GM12878 (cell line): Measurements from ENCODE around the gene PLPP6. TPM values are rescaled to one million over a fixed set of nuclear protein-coding genes. Genes with fewer than 3 reads are reported as not detected.

Experiments used
- ATAC-seq: fragments of 200-7000 bp; cut with Tn5 transposase; 3 replicates; pipeline ENCODE4 v1.9.1; 2020; ENCODE audit warnings: mild to moderate bottlenecking, moderate library complexity
- BruUV-seq: library from RNA; stranded (reverse); fragments of 400-500 nt; replicated peaks from 2 replicates; lab custom pipeline; 2021; lab: Mats Ljungman, UMichigan
- CTCF ChIA-PET: fragments of 300-600 bp; sonication (Branson Sonifier 250); formaldehyde crosslinking; extraction: SDS; loops from one replicate; lab custom pipeline; 2021; ENCODE audit warnings: inconsistent platforms; lab: Yijun Ruan, JAX
- POLR2A ChIA-PET: fragments of 350-600 bp; formaldehyde crosslinking; extraction: SDS; loops from one replicate; lab custom pipeline; 2021; ENCODE audit warnings: inconsistent platforms; lab: Charles Lee
- RAD21 ChIA-PET: fragments of 300-600 bp; sonication (Branson Sonifier 250); formaldehyde crosslinking; loops from one replicate; lab custom pipeline; 2023; ENCODE audit warnings: antibody characterized with exemption; ENCODE audit not compliant: unreplicated experiment; lab: Charles Lee
- SMC1A ChIA-PET: fragments of 300-600 bp; sonication (Branson Sonifier 250); formaldehyde crosslinking; loops from one replicate; lab custom pipeline; 2023; ENCODE audit not compliant: unreplicated experiment, uncharacterized antibody; lab: Charles Lee
- DNase-seq: peaks from one replicate; pipeline ENCODE4 v3.0.0-alpha.2; 2011; ENCODE audit warnings: low read depth, low spot score
- FAIRE-seq: peaks from 3 replicates; lab custom pipeline; 2011; peaks lifted over from hg19 to GRCh38; lab: Jason Lieb, UNC
- H2AFZ ChIP-seq: 2 replicates; pipeline ENCODE4 v1.6.0; 2011; ENCODE audit warnings: low read depth, low read length, control low read depth; ENCODE audit not compliant: control insufficient read depth
- H3K27ac ChIP-seq: 2 replicates; pipeline ENCODE4 v1.5.1; 2011; ENCODE audit warnings: control low read depth; ENCODE audit not compliant: control insufficient read depth, insufficient read depth
- H3K27me3 ChIP-seq, 2 experiments: replicated peaks in 1 of 2; 2 replicates each; pipeline versions ENCODE4 v1.6.0 to v1.6.1; 2011; ENCODE audit warnings: low read length in 1 of 2; ENCODE audit not compliant: control insufficient read depth in 2 of 2, insufficient read depth in 2 of 2
- H3K36me3 ChIP-seq, 2 experiments: 2 replicates each; pipeline ENCODE4 v1.5.1; 2011; ENCODE audit warnings: low read length in 1 of 2; ENCODE audit not compliant: control insufficient read depth in 2 of 2, insufficient read depth in 2 of 2
- H3K4me1 ChIP-seq: 2 replicates; pipeline ENCODE4 v1.6.1; 2011; ENCODE audit warnings: mild to moderate bottlenecking, low read length, moderate library complexity, mixed read lengths; ENCODE audit not compliant: control insufficient read depth, insufficient read depth
- H3K4me2 ChIP-seq: 2 replicates; pipeline ENCODE4 v1.6.0; 2011; ENCODE audit warnings: control low read depth; ENCODE audit not compliant: control insufficient read depth, insufficient read depth
- H3K4me3 ChIP-seq: fragments of 200-600 bp; sonication (generic); 2 replicates; pipeline ENCODE4 v1.5.1; 2016
- H3K79me2 ChIP-seq: 2 replicates; pipeline ENCODE4 v1.6.0; 2011; ENCODE audit warnings: low read length; ENCODE audit not compliant: control insufficient read depth, insufficient read depth
- H3K9ac ChIP-seq: 2 replicates; pipeline ENCODE4 v1.8.0; 2011; ENCODE audit warnings: low read length, control low read depth, mixed read lengths; ENCODE audit not compliant: control insufficient read depth, insufficient read depth
- H3K9me3 ChIP-seq: replicated peaks from 3 replicates; pipeline ENCODE4 v1.5.1; 2011; ENCODE audit warnings: mild to moderate bottlenecking, low read length; ENCODE audit not compliant: control insufficient read depth, insufficient read depth
- H4K20me1 ChIP-seq: 2 replicates; pipeline ENCODE4 v1.6.0; 2011; ENCODE audit not compliant: control insufficient read depth, insufficient read depth
- POLR2AphosphoS5 ChIP-seq: IDR thresholded peaks from 2 replicates; pipeline ENCODE4 v1.6.1; 2011; ENCODE audit warnings: mild to moderate bottlenecking, low read length, inconsistent platforms
- SPI1 ChIP-seq: IDR thresholded peaks from 2 replicates; pipeline ENCODE4 v1.6.1; 2011; ENCODE audit warnings: low read depth, mild to moderate bottlenecking, low read length, moderate library complexity, borderline replicate concordance; ENCODE audit not compliant: insufficient read depth
- ZBTB11 ChIP-seq: fragments of 450-650 bp; formaldehyde crosslinking; IDR thresholded peaks from 2 replicates; pipeline ENCODE4 v1.5.0; 2022; ENCODE audit warnings: mild to moderate bottlenecking, missing genetic modification characterization
- WGBS: methylation state at CpG from one replicate; pipeline ENCODE4 v1.1.6; 2016; ENCODE audit warnings: low lambda C conversion rate; ENCODE audit not compliant: insufficient replicate concordance, insufficient coverage; ENCODE audit errors: missing lambda C conversion rate; 5-methylcytosine and 5-hydroxymethylcytosine counted together
- in situ Hi-C: fragments of 300-500 bp; cut with MboI; formaldehyde crosslinking; loops from 9 replicates; pipeline ENCODE4 v1.14.3; 2018; ENCODE audit warnings: mixed read lengths
- intact Hi-C: fragments of 100-400 bp; cut with micrococcal nuclease; formaldehyde crosslinking; loops from one replicate; pipeline ENCODE4 v1.14.2; 2022; ENCODE audit not compliant: unreplicated experiment
- polyA plus RNA-seq, 11 experiments: library from polyadenylated mRNA; depleted of rRNA in 4 of 11; unstranded in 6 of 11; stranded (reverse) in 5 of 11; fragments of >200 nt; fragmentation: Nextera tagmentation in 4 of 11; fragmentation: Illumina TruSeq in 1 of 11; extraction: Ambion mirVana in 4 of 11; extraction: Trizol in 1 of 11; gene quantifications; 1 replicate in 1 of 11; 2 replicates in 10 of 11; pipeline versions ENCODE4 v1.2.1 to v1.2.3, GENCODE V29; 2011 to 2016; ENCODE audit warnings: inconsistent platforms in 2 of 11, missing spikeins in 2 of 11, low read depth in 1 of 11
- total RNA-seq, 4 experiments: library from RNA; depleted of rRNA in 3 of 4; stranded (reverse); fragments of >200 nt in 3 of 4; fragmentation: Illumina TruSeq in 1 of 4; extraction: Trizol in 1 of 4; gene quantifications; 2 replicates each; pipeline versions ENCODE4 v1.2.1 to v1.2.3, GENCODE V29; 2013 to 2021
- TF ChIP-seq, protein P1 (sequence below): fragments of 450-650 bp; conservative IDR thresholded peaks from 2 replicates; pipeline ENCODE4 v1.6.1; 2017; ENCODE audit warnings: mild to moderate bottlenecking, moderate library complexity

Gene PLPP6
- total and polyA plus RNA-seq, 10 of the 15 experiments (the other 5 are each of a cell fraction or from before 2014, with no cell fraction given): 1.6 to 11.3 (median 6.9) TPM

GRCh38 chr9:4617752-4618151 lies 44.3 kb upstream of the PLPP6 start (continued):
- TF ChIP-seq, protein P1, sequence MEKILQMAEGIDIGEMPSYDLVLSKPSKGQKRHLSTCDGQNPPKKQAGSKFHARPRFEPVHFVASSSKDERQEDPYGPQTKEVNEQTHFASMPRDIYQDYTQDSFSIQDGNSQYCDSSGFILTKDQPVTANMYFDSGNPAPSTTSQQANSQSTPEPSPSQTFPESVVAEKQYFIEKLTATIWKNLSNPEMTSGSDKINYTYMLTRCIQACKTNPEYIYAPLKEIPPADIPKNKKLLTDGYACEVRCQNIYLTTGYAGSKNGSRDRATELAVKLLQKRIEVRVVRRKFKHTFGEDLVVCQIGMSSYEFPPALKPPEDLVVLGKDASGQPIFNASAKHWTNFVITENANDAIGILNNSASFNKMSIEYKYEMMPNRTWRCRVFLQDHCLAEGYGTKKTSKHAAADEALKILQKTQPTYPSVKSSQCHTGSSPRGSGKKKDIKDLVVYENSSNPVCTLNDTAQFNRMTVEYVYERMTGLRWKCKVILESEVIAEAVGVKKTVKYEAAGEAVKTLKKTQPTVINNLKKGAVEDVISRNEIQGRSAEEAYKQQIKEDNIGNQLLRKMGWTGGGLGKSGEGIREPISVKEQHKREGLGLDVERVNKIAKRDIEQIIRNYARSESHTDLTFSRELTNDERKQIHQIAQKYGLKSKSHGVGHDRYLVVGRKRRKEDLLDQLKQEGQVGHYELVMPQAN: no peak

DNA sequence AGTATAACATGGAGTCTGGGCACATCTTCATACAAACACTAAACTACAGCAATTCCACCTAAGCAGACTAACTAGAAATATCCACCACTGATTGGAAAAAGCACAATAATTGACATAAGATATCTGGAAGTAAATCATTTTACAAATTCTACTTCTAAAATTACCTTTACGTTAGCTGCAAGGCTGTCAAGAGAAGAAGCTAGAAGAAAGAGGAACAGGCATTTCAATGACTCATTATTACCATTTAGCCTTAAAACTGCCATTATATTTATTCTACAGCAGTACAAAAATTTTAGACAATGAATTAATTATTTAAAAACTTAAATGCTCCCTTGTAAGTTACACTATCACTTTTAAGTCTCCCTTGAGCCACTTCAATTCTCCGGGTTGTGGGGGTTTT lies 43.4 kb upstream of the PLPP6 start:
- Histone ChIP-seq H3K27ac (no peak overlapping the region), H2AFZ (no peak overlapping the region), H3K79me2 (no peaks in the 10 kb centered on the region), H3K36me3 (no peaks in the 10 kb centered on the region), H3K27me3 (no peaks in the 10 kb centered on the region), H3K9ac (no peak overlapping the region), H3K9me3 (no peaks in the 10 kb centered on the region), H3K4me1 (peaks cover 6% of the 10 kb centered on the region), H3K4me3 (no peak overlapping the region), H4K20me1 (no peaks in the 10 kb centered on the region), H3K4me2 (no peak overlapping the region)
- peak; percentile 12; the same call in 1 of the 2 replicates for TF ChIP-seq SPI1
- TF ChIP-seq POLR2AphosphoS5: no peak
- TF ChIP-seq ZBTB11 (CRISPR knock-in tag): no peak
- intact Hi-C loops (no loop called here), in situ Hi-C loops (no loop called here)
- ChIA-PET SMC1A (no interaction called here), CTCF (interaction anchor here (0.6 kb wide), 1 partner anchor 14 kb away, joined by 3 read pairs; no protein-coding TSS in a partner anchor), RAD21 (no interaction called here), POLR2A (no interaction called here)
- ATAC-seq (no peak), DNase-seq (no peak), FAIRE-seq (no peak)
- no TSS peak for BruUV-seq
- 69% methylated on average over 2 of the region's 2 CpGs for WGBS
